Common myeloid progenitor, CD34-positive (primary cell): ENCODE results near the gene ST7L.
"Not testable (repeated sequence)": the region's sequence is repeated elsewhere in the genome, so short reads cannot be mapped to it uniquely, and the experiment has no call there.

Source experiments
- CTCF ChIA-PET: fragments of 350-600 bp; sonication (Branson Sonifier 250); formaldehyde crosslinking; loops from one replicate; lab custom pipeline; 2021; ENCODE audit warnings: antibody characterized with exemption; lab: Charles Lee
- POLR2A ChIA-PET: fragments of 350-600 bp; sonication (Branson Sonifier 250); formaldehyde crosslinking; loops from one replicate; lab custom pipeline; 2021; ENCODE audit warnings: antibody characterized with exemption; lab: Charles Lee
- DNase-seq, 3 donors: peaks; one replicate each; pipeline versions ENCODE4 v3.0.0 to v3.0.0-alpha.2; 2013
- H3K27ac ChIP-seq, 2 experiments: 1 replicate in 1 of 2; 2 replicates in 1 of 2; pipeline ENCODE4 v1.7.0; 2013; ENCODE audit warnings: inconsistent platforms in 2 of 2, low read length in 2 of 2, mild to moderate bottlenecking in 2 of 2, low read depth in 1 of 2, moderate library complexity in 1 of 2; ENCODE audit not compliant: severe bottlenecking in 2 of 2, insufficient read depth in 1 of 2, poor library complexity in 1 of 2
- H3K27me3 ChIP-seq, 5 experiments: replicated peaks in 2 of 5; 1 replicate in 3 of 5; 2 replicates in 2 of 5; pipeline versions ENCODE4 v1.6.1 to v1.7.0; 2013; ENCODE audit warnings: low read length in 4 of 5, mild to moderate bottlenecking in 2 of 5, moderate library complexity in 2 of 5, inconsistent platforms in 1 of 5; ENCODE audit not compliant: insufficient read depth in 5 of 5, control insufficient read depth in 4 of 5
- H3K36me3 ChIP-seq, 4 experiments: 1 replicate in 2 of 4; 2 replicates in 2 of 4; pipeline versions ENCODE4 v1.6.1 to v1.7.0; 2013; ENCODE audit warnings: low read length in 3 of 4, control low read depth in 1 of 4, mild to moderate bottlenecking in 1 of 4; ENCODE audit not compliant: control insufficient read depth in 4 of 4, insufficient read depth in 4 of 4
- H3K4me1 ChIP-seq, 4 experiments: 1 replicate in 3 of 4; 2 replicates in 1 of 4; pipeline versions ENCODE4 v1.6.1 to v1.7.1; 2013; ENCODE audit warnings: low read length in 3 of 4, mild to moderate bottlenecking in 3 of 4, control low read depth in 1 of 4, inconsistent platforms in 1 of 4, moderate library complexity in 1 of 4; ENCODE audit not compliant: control insufficient read depth in 4 of 4, insufficient read depth in 4 of 4; ENCODE audit errors: control extremely low read depth in 1 of 4
- H3K4me3 ChIP-seq, 7 experiments: 1 replicate in 4 of 7; 2 replicates in 3 of 7; pipeline versions ENCODE4 v1.5.1 to v1.7.0; 2013; ENCODE audit warnings: mild to moderate bottlenecking in 7 of 7, low read length in 6 of 7, moderate library complexity in 6 of 7, inconsistent platforms in 2 of 7, low read depth in 2 of 7, control low read depth in 1 of 7; ENCODE audit not compliant: insufficient read depth in 4 of 7, control insufficient read depth in 1 of 7; ENCODE audit errors: extremely low read depth in 1 of 7
- H3K9me3 ChIP-seq, 5 experiments: 1 replicate in 4 of 5; 2 replicates in 1 of 5; pipeline versions ENCODE4 v1.6.1 to v1.7.1; 2013; ENCODE audit warnings: low read length in 4 of 5, mild to moderate bottlenecking in 2 of 5, inconsistent platforms in 1 of 5, low read depth in 1 of 5, moderate library complexity in 1 of 5; ENCODE audit not compliant: control insufficient read depth in 4 of 5, insufficient read depth in 2 of 5; ENCODE audit errors: control extremely low read depth in 1 of 5
- WGBS: methylation state at CpG from one replicate; pipeline ENCODE4 v1.1.5; 2013; ENCODE audit not compliant: insufficient coverage; 5-methylcytosine and 5-hydroxymethylcytosine counted together

ST7L gene

GRCh38 chr1:112633628-112634027, 14.7 kb upstream of the ST7L start:
- ChIA-PET CTCF (no interaction called here), POLR2A (no interaction called here)
- DNase-seq = no peak
- no peaks in the 10 kb centered on the region for H3K9me3 ChIP-seq
- H3K27me3 ChIP-seq = no peaks in the 10 kb centered on the region
- H3K36me3 ChIP-seq = peaks cover 3 to 29% (median 6%) of the 10 kb centered on the region in 4 experiments
- no peak overlapping the region for H3K27ac ChIP-seq
- 100% methylated on average over 1 of the region's 2 CpGs for WGBS
- peaks cover 0 to 14% (median 9%) of the 10 kb centered on the region in 4 experiments for H3K4me1 ChIP-seq
- no peak overlapping the region for H3K4me3 ChIP-seq

DNA sequence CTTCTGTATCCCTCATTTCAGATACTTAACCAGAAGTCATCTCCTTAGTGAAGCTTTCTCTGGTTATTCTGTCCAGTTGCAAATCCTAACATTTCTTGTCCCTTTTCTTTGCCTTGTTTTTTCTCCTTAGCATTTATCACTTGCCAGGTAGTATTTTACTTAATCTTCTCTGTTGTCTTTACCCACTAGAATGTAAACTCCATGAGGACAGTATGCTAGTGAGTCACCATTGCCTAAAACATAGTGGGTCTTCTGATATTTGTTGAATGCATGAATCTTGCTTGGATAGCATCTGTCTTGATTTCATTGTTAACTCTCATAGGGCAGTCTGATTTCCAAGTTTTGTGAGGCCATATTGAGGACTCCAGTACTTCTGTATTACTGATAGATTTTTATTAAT, 10.3 kb upstream of the ST7L start:
- Histone ChIP-seq H3K4me3 (no peak overlapping the region), H3K4me1 (peaks cover 2 to 5% (median 3%) of the 10 kb centered on the region in 4 experiments), H3K9me3 (no peaks in the 10 kb centered on the region), H3K36me3 (peaks cover 3 to 46% (median 7%) of the 10 kb centered on the region in 4 experiments), H3K27me3 (no peaks in the 10 kb centered on the region), H3K27ac (no peak overlapping the region)
- ChIA-PET POLR2A (interaction anchor here (0.6 kb wide), 1 partner anchor 10 kb away, joined by 4 read pairs; the partner anchor contains the start of genes CAPZA1 and ST7L), CTCF (interaction anchor here (0.8 to 2.2 kb wide), 4 partner anchors 15 to 87 kb away, joined by 3 to 6 read pairs (median 4); no protein-coding TSS in a partner anchor)
- DNase-seq = no peak

GRCh38 chr1:112628516-112628915, 9.6 kb upstream of the ST7L start:
- H3K4me3 ChIP-seq = no peak overlapping the region
- WGBS = 90% methylated on average over 2 of the region's 2 CpGs
- H3K27me3 ChIP-seq = no peaks in the 10 kb centered on the region
- H3K27ac ChIP-seq = no peak overlapping the region
- DNase-seq = no peak
- peaks cover 3 to 46% (median 7%) of the 10 kb centered on the region in 4 experiments for H3K36me3 ChIP-seq
- H3K9me3 ChIP-seq = no peaks in the 10 kb centered on the region
- ChIA-PET POLR2A (no interaction called here), CTCF (interaction anchor here (1.0 to 2.2 kb wide), 5 partner anchors 9 to 237 kb away, joined by 3 to 7 read pairs (median 3); no protein-coding TSS in a partner anchor)
- peaks cover 2 to 5% (median 3%) of the 10 kb centered on the region in 4 experiments for H3K4me1 ChIP-seq

DNA sequence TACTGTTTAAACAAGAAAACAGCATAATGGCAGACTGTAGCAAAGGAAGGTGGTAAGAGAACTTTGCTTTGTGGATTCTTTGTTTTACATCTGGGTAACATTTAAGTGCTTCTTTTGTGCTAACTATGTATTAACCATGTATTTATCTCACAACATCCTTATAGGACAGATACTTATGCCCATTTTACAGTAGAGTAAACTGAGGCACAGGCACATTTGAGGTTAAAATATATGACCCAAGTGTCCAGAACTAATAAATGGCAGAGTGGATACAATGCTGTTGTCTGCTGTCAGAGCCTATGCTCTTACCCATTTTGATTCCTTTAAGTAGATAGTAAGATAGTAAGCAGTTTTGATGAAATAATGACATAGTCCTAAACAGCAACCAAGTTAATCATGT, 7.9 kb upstream of the ST7L start:
- H3K4me1 ChIP-seq = peaks cover 6 to 16% (median 8%) of the 10 kb centered on the region in 4 experiments
- peaks cover 2 to 39% (median 6%) of the 10 kb centered on the region in 4 experiments for H3K36me3 ChIP-seq
- no peak overlapping the region for H3K27ac ChIP-seq
- H3K27me3 ChIP-seq = no peaks in the 10 kb centered on the region
- ChIA-PET POLR2A (no interaction called here), CTCF (interaction anchor here (1.5 kb wide), 1 partner anchor 10 kb away, joined by 7 read pairs; no protein-coding TSS in a partner anchor)
- H3K9me3 ChIP-seq = no peaks in the 10 kb centered on the region
- no peak for DNase-seq
- H3K4me3 ChIP-seq = no peak overlapping the region

GRCh38 chr1:112626193-112626592, 7.3 kb upstream of the ST7L start:
- WGBS = 96% methylated on average over 5 of the region's 5 CpGs
- peaks cover 2 to 33% (median 6%) of the 10 kb centered on the region in 4 experiments for H3K36me3 ChIP-seq
- H3K4me1 ChIP-seq = peaks cover 10 to 21% (median 14%) of the 10 kb centered on the region in 4 experiments
- no peak for DNase-seq
- H3K4me3 ChIP-seq = no peak overlapping the region
- ChIA-PET CTCF (interaction anchor here (1.1 to 1.6 kb wide), 3 partner anchors 11 to 46 kb away, joined by 3 to 5 read pairs (median 4); no protein-coding TSS in a partner anchor), POLR2A (interaction anchor here (0.6 kb wide), 1 partner anchor 71 kb away, joined by 4 read pairs; no protein-coding TSS in a partner anchor)
- no peak overlapping the region for H3K27ac ChIP-seq
- no peaks in the 10 kb centered on the region for H3K9me3 ChIP-seq
- no peaks in the 10 kb centered on the region for H3K27me3 ChIP-seq

GRCh38 chr1:112625696-112626095, 6.8 kb upstream of the ST7L start:
- peaks cover 2 to 28% (median 3%) of the 10 kb centered on the region in 4 experiments for H3K36me3 ChIP-seq
- H3K4me3 ChIP-seq = no peak overlapping the region
- ChIA-PET POLR2A (interaction anchor here (0.6 kb wide), 1 partner anchor 72 kb away, joined by 4 read pairs; no protein-coding TSS in a partner anchor), CTCF (interaction anchor here (0.6 to 1.6 kb wide), 4 partner anchors 12 to 47 kb away, joined by 3 to 5 read pairs (median 4); no protein-coding TSS in a partner anchor)
- no peak for DNase-seq
- H3K4me1 ChIP-seq = peaks cover 14 to 26% (median 19%) of the 10 kb centered on the region in 4 experiments
- WGBS = 100% methylated on average over 1 of the region's 2 CpGs
- no peaks in the 10 kb centered on the region for H3K27me3 ChIP-seq
- no peak overlapping the region for H3K27ac ChIP-seq
- H3K9me3 ChIP-seq = no peaks in the 10 kb centered on the region

DNA sequence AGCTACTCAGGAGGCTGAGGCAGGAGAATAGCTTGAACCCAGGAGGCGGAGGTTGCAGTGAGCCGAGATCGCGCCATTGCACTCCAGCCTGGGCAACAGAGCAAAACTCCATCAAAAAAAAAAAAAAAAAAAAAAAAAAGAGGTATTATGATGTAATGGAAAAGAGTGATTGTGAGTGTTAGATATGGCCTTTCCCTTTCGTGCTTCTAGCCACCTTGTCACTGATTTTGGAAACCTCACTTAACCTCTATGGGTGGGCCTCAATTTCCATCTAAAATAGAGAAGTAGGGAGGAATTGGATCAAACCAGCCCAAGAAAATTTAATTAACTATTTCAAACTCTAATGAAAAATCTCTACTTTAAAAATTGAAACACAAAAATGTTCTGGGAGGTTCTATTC, 5.6 kb upstream of the ST7L start:
- H3K27ac ChIP-seq, DNase-seq, H3K9me3 ChIP-seq, POLR2A ChIA-PET, H3K4me3 ChIP-seq, H3K27me3 ChIP-seq: not testable (repeated sequence)
- H3K36me3 ChIP-seq = peaks cover 0 to 23% (median 3%) of the 10 kb centered on the region in 4 experiments
- no CpG with 5 or more reads among the region's 5 CpGs for WGBS
- H3K4me1 ChIP-seq = peaks cover 18 to 30% (median 25%) of the 10 kb centered on the region in 4 experiments
- CTCF ChIA-PET = interaction anchor here (1.0 kb wide), 1 partner anchor 158 kb away, joined by 3 read pairs; no protein-coding TSS in a partner anchor
